ENCODE data around the gene F8.
"Not testable (repeated sequence)": the region's sequence is repeated elsewhere in the genome, so short reads cannot be mapped to it uniquely, and the experiment has no call there.

F8 gene

GRCh38 chrX:155028877-155029291 is 6.4 kb upstream of the F8 start:
- DNase-seq (ENCODE audit: low spot score) = no peak

GRCh38 chrX:155028129-155028528 is 5.6 kb upstream of the F8 start:
- no peak for DNase-seq (ENCODE audit: low spot score)

DNA sequence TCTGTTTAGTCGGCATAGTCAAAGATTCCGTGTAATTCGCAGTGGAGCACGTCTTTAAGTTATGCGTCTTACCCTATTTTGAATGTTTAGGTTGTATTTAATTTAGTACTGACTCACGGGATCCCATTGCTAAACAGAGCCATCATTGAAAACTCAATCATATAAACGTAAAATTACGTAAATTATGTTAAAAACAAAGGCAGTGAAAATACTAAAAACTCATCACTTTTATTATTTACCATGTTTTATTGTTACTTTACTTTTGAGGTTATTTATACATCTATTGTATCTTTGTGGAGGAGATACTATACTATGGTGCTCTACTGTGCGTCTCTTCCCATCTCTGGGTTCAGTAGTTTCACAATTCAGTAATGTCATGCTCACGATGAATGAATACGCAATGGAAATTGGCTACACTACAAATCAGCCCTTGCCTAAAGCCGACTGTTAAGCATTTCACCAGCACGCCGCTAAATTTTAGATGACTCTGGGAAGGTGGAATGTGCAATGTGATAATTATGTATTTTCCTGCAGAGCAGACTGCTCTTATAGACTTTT is 5.1 kb upstream of the F8 start:
- no peak for DNase-seq (ENCODE audit: low spot score)

DNA sequence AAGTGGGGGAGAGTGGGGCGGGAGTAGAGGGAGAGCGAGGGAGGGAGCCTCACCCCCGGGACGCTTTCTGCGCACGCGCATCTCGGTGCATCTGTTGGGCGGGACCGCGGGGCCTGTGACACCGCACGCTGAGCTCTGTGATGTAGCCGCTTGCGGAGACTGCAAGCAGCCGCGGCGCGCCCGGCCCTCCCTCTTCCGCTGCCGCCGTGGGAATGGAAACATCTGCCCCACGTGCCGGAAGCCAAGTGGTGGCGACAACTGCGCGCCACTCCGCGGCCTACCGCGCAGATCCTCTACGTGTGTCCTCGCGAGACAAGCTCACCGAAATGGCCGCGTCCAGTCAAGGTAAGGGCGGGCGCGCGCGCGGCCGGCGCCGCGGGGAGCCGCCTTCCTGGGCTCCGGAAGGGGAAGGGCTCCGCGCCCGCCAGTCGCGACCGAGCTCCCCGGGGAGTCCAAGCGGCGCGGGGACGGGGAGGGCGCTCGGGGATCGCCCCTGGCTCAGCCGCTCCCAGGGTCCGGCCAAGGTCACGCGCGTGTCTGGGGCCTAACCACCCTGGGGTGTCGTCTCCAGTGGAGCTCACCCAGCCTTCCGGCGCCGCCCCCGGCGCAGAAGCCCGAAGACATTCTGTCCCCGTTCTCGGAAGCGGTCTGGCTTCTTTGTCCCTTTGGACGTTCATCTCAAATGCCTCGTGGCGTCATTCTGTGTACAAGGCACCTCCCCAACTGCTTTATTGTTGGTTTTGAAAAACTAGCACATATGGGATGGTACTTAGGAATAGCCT is 4.4 kb upstream of the F8 start, which contains the start of gene FUNDC2:
TSS of gene FUNDC2 (plus strand) at position 118 of the 782 bp plus-strand sequence. CDS start at position 213, 95 bp downstream.
- DNase-seq (ENCODE audit: low spot score) = peak; percentile 95

DNA sequence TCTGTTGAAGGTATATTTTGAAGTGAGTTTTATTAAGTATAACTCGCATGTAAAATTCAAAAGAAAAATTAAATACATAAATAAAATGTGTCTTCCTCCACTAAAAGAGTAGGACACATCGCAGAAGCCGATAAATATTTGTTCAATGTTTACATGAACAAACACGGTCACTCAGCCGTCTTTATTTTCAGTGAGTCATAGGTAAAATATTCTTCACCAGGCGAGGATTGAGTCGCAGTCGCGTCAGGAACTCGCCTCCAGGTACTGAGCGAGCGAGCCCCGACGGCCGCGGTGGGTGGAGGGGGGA is 3.9 kb upstream of the F8 start:
- DNase-seq (ENCODE audit: low spot score) = no peak

DNA sequence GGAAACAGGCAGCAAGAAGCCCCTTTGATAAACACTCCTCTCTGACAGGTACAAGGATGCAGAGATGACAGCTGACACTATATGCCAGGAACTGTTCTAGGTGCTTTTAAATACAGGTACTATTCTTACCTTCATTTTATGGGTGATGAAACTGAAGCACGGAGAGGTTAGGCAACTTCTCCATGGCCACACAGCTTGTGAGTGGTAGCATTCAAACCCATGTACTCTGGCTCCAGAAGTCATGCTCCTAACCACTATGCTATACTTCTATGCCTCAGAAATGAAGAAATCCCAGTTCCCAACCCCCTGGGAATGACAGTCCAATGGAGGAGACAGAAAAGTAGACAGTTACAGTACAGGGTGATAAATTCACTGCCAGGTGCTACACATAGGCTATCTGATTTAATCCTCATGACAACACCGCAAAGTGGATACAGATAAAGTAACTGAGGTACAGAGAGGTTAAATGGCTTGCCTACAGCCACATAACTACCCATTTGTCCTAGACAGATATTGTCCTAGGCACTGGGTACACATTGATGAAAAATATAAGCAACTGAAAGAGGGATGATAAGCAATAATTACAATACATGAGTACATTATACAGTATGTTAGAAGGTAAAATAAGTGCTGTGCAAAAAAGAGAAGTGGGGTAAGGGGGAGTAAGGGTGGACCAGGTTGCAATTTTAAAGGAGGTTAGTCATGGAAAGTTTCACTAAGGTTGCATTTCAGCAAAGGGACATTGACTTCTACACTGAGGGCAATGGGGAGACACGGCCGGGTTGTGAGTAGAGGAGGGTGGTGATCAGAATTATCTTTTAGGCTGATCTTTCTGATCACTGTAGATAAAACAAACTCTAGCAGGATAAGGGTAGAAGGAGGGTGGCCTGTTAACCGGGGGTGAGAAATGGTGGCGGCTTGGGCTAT is 1.6 kb upstream of the F8 start:
- no peak for DNase-seq (ENCODE audit: low spot score)

DNA sequence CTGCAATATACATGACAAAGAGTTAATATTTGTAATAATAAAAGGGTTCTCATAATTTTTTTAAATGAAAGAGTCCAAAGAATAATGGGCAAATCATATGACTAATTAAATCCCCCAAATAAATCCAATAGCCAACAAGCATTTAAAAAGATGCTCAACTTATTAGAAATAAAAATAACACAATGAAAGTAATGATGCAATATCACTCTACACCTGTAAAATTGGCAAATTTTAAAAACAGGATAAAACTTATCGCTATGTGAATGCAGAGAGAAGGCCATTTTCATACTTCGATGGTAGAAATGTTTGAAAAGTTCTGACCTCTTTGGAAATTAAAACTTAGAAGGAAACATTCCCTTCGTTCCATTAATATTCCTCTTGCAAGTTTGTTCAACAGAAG is 1.9 kb downstream of the F8 start:
- DNase-seq (ENCODE audit: low spot score) = no peak

DNA sequence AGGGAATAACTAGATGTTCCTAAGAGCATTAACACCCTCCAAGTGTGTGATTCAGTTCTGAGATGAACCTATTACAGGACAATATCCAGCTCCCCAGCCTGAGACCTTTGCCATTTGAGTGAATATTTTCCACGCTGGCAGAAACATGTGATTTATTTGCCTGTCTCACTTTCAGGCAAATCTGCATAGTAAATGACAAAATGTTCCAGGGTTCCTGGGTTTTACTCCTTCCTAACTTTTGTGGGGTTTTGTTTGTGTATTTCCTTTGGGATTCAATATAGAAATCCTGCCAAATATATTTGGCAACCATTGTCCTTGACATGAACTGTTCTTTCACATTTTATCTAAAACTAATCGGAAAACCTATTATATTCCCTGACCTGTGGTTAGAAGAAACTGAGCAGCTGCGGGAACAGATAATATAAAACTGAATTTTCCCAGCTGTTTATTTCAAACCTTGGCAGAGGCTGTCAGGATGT is 12.5 kb downstream of the F8 start:
- no peak for DNase-seq (ENCODE audit: low spot score)

DNA sequence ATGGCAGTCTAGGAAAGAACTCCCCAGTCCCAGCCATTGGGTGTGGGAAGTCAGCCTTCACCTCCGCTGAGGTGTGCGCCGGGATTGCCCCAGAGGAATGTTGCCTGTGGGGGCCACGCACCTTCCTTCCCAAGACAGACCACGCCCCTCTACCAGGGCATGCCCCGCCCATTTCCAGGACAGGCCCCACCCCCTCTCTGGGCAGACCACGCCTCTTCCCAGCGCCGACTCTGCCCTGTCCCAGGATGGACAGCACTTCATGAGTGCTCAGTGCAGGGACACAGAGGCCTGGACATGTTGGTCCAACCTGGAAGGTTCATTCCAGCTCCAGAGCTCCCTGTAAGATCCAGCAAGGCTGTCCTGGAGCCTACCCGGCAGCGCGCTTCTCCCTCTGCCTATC is 13.9 kb downstream of the F8 start:
- DNase-seq (ENCODE audit: low spot score) = not testable (repeated sequence)

DNA sequence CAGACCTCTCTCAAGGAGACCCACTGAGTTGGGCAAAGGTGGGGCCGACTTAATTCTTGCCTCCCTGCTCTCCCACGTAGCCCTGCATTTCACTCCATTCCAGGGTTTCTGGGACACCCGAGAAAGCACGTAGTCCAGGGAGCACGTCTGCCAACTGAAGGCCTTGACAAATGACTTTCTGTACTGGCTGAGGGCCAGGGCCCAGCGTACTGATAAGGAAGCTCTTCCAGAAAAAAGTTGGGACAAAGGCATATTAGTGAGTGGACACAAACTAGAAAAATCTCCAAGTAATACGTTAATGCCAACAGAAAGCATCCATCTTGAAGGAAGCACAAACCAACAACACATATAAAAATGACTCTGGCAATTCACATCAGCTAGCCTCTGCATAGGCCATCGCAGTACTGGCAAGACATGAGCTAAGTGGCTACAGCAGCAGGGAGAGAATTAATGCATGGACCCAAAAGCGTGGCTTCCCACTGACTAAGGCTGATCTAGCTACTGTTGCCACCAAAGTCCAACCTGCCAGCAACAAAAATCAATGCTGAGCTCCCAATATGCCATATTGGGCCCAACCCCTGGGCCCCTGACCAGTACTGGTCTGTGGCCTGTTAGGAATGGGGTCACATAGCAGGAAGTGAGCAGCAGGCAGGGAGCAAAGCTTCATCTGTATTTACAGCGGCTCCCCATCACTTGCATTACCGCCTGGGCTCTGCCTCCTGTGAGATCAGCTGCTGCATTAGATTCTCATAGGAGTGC is 15.4 kb downstream of the F8 start:
- not testable (repeated sequence) for DNase-seq (ENCODE audit: low spot score)

DNA sequence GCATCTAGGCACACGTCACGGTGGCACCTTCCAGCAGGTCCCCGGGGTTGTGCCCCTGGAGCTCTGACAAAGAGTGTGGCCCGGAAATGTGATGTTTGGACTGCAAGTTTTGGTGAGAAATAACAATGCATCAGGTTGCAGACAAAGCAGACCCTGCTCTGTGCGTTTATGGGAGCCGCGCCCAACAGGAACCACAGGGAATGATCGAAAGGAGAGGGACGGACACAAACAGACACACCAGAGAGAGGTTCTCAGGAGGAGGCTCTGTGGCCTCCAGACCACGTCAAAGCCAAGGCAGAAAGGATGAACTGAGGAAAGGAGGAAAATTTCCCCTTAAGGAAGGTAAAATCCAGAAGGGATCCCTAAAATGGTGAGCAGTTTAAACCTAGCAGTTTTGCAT is 16.1 kb downstream of the F8 start:
- not testable (repeated sequence) for DNase-seq (ENCODE audit: low spot score)

DNA sequence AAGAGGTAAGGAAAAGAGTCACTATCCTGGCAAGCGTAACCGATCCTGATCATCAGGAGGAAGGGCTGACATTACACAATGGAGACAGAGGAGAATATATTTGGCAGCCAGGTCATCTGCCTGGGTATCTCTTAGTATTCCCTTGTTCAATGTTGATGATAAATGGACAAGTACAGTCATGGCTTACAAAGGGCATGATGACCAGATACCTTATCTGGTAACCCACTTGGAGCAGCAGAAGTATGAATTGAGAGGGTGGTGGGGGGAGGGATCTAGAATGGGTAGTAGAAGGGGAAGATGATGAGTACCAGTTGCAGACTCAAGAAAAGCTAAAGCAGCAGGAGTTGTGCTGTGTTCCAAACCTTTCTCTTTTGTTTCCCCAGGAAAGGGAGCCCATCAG is 17.3 kb downstream of the F8 start:
- DNase-seq (ENCODE audit: low spot score) = no peak

GRCh38 chrX:155001873-155002272 is 20.6 kb downstream of the F8 start:
- no peak for DNase-seq (ENCODE audit: low spot score)

- no peak for DNase-seq (ENCODE audit: low spot score)
Measured at GRCh38 chrX:155000841-155001240, 21.7 kb downstream of the F8 start.

- no peak for DNase-seq (ENCODE audit: low spot score)
Measured at GRCh38 chrX:154998204-154998880, 24.2 kb downstream of the F8 start.

GRCh38 chrX:154991476-154991875 is 31.0 kb downstream of the F8 start:
- DNase-seq (ENCODE audit: low spot score) = no peak

DNA sequence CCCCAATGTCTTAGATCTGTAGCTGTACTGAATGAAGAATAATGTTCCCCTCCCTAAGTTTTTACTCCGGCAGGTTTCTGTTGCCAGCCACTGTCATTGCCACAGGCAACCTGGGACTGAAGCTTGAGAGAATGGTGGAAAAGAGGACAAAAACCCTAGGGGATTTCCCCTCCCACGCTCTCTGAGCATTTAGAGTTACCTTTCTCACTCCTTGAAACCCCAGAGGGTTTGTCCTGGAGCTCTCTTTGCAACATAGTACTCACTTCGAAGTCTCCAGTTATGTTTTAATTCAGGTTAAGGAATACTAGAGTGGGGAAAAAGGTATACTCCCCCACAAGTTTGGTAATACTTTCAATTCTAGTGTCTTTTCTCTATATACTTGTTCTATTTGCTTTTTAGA is 31.5 kb downstream of the F8 start:
- DNase-seq (ENCODE audit: low spot score) = no peak

- DNase-seq (ENCODE audit: low spot score) = no peak
Measured at GRCh38 chrX:154990496-154990895, 32.0 kb downstream of the F8 start.

- no peak for DNase-seq (ENCODE audit: low spot score)
Measured at GRCh38 chrX:154988719-154989118, 33.8 kb downstream of the F8 start.

GRCh38 chrX:154987940-154988339 is 34.6 kb downstream of the F8 start:
- DNase-seq (ENCODE audit: low spot score) = no peak

DNA sequence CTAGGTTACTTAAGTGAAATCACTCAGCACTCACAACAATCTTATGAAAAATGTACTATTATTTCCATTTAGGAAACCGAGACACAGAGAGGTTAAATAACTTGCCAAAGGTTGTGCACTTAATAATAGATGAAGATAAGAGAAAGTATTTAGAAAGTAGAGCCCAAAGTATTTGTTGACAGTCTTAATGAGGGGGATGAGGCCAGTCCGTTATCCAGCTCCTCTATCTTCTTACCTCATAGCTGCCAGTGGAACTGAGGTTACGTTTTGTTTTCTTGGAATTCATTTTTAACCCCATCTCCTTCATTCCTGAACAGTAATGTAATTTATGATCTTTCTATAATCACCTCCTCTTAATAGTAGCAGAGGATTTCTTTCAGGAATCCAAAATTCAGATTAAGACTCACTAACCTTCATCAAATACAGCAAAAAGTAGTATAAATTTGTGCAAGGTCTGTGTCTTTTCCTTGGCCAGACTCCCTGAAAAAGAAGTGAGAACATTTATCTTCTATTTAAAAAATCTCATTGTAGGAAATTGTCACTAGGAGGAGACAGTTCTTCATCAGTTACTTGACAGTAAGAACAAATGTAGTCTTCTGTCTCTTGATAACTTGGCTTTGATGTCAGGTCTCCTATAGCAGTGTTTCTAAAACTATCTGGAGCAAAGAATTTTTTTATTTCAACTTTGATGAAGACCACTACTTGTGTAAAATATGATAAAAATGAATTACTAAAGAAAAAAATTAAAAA is 35.5 kb downstream of the F8 start:
- no peak for DNase-seq (ENCODE audit: low spot score)

All from CD4-positive, alpha-beta T cell treated with Interleukin-15 for 4 hours (primary cell).